Caco-2 (cell line): ENCODE measurements around the gene ITGA7. TPM values are rescaled to one million over a fixed set of nuclear protein-coding genes. Genes with fewer than 3 reads are reported as not detected.

Experiments used
- BruUV-seq: library from RNA; stranded (reverse); fragments of 400-500 nt; replicated peaks from 2 replicates; lab custom pipeline; 2021; lab: Mats Ljungman, UMichigan
- CTCF ChIA-PET: fragments of 300-600 bp; sonication (Branson Sonifier 250); formaldehyde crosslinking; loops from one replicate; lab custom pipeline; 2022; ENCODE audit warnings: antibody characterized with exemption; lab: Charles Lee
- POLR2A ChIA-PET: fragments of 300-600 bp; sonication (Branson Sonifier 250); formaldehyde crosslinking; loops from one replicate; lab custom pipeline; 2022; ENCODE audit warnings: antibody characterized with exemption; lab: Charles Lee
- DNase-seq, 2 experiments: peaks; one replicate each; pipeline versions ENCODE4 v3.0.0 to v3.0.0-alpha.2; 2020 to 2022
- H3K27me3 ChIP-seq: replicated peaks from 2 replicates; pipeline ENCODE4 v1.6.0; 2011; ENCODE audit warnings: low read length; ENCODE audit not compliant: control insufficient read depth, insufficient read depth
- H3K36me3 ChIP-seq: 2 replicates; pipeline ENCODE4 v1.5.1; 2011; ENCODE audit warnings: low read length; ENCODE audit not compliant: control insufficient read depth, insufficient read depth
- H3K4me1 ChIP-seq: fragments of 250-450 bp; sonication (Bioruptor Pico); 2 replicates; pipeline ENCODE4 v1.5.1; 2020; ENCODE audit warnings: mild to moderate bottlenecking
- H3K4me3 ChIP-seq: 2 replicates; pipeline ENCODE4 v1.5.1; 2011; ENCODE audit warnings: low read depth, mild to moderate bottlenecking, control low read depth, low read length
- H3K9me3 ChIP-seq: fragments of 250-450 bp; sonication (Bioruptor Pico); 2 replicates; pipeline ENCODE4 v1.5.1; 2020; ENCODE audit warnings: mild to moderate bottlenecking, moderate library complexity
- H3K27ac Mint-ChIP-seq: one replicate; pipeline ENCODE4 v1.8.0; 2022; ENCODE audit warnings: mixed read lengths; ENCODE audit not compliant: unreplicated experiment
- H3K27me3 Mint-ChIP-seq: one replicate; pipeline ENCODE4 v1.8.0; 2022; ENCODE audit warnings: mixed read lengths; ENCODE audit not compliant: insufficient read depth, unreplicated experiment
- H3K36me3 Mint-ChIP-seq: one replicate; pipeline ENCODE4 v1.8.0; 2022; ENCODE audit warnings: mild to moderate bottlenecking, mixed read lengths; ENCODE audit not compliant: insufficient read depth, unreplicated experiment
- H3K4me1 Mint-ChIP-seq: one replicate; pipeline ENCODE4 v1.8.0; 2022; ENCODE audit warnings: low read depth, mixed read lengths; ENCODE audit not compliant: unreplicated experiment
- H3K4me3 Mint-ChIP-seq: one replicate; pipeline ENCODE4 v1.8.0; 2022; ENCODE audit warnings: mild to moderate bottlenecking, moderate library complexity, mixed read lengths; ENCODE audit not compliant: unreplicated experiment
- H3K9me3 Mint-ChIP-seq: one replicate; pipeline ENCODE4 v1.8.0; 2022; ENCODE audit warnings: mixed read lengths; ENCODE audit not compliant: unreplicated experiment
- intact Hi-C: fragments of 100-400 bp; cut with micrococcal nuclease; formaldehyde crosslinking; loops from one replicate; pipeline ENCODE4 v1.10.0; 2022; ENCODE audit not compliant: unreplicated experiment
- total RNA-seq: library from RNA; stranded (reverse); gene quantifications from 2 replicates; pipeline ENCODE4 v1.2.3, GENCODE V29; 2022
- TF ChIP-seq, protein P1 (sequence below), 2 experiments: fragments of 200-600 bp in 1 of 2; IDR thresholded peaks; 1 replicate in 1 of 2; 2 replicates in 1 of 2; pipeline versions ENCODE4 v1.5.1 to v1.8.0; 2011 to 2022; ENCODE audit warnings: antibody characterized with exemption in 1 of 2, control low read depth in 1 of 2, inconsistent platforms in 1 of 2, low read depth in 1 of 2, low read length in 1 of 2, mild to moderate bottlenecking in 1 of 2, moderate library complexity in 1 of 2; ENCODE audit not compliant: insufficient read depth in 1 of 2, severe bottlenecking in 1 of 2, unreplicated experiment in 1 of 2

ITGA7 gene
- total RNA-seq, 1 experiment from 2014 or later: 46.1 TPM

DNA sequence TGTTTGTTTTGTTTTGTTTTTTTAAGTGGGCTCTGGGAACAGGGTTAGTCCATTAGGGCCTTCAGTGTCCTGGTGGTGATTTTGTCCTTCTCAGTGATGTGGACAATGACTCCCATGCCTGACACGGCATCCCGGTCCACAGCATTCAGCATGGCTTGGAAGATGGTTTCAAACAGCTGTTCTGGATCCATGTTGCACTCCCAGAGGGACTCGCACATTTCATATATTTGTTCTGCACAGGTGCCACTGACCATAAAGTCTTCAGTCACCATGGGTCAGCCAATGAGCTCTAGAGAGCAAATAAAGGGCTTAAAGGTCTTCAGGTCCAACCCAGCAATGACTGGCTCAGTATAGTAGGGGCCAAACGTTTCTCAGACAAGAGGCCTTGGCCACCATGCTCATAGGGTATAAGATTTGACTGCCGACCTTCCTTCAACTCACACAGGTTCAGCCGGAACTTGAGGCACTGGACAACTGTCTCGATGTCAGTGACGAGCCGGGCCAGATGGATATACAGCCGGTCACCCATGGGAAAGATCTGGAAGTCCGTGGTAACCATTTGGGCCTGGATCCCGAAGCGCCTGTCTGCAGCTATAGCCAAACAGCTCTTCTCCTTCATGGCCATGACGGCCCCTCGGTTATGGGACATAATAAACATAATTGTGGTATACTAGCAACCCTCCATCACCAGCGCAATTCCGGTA, 53.0 kb downstream of the ITGA7 start:
- Mint-ChIP-seq H3K9me3 (no peaks in the 10 kb centered on the region), H3K4me1 (peaks cover 8% of the 10 kb centered on the region), H3K27ac (no peak overlapping the region), H3K27me3 (no peaks in the 10 kb centered on the region), H3K36me3 (no peaks in the 10 kb centered on the region), H3K4me3 (no peak overlapping the region)
- Histone ChIP-seq H3K9me3 (0 out of 2 replicates have a peak, but pooled peaks cover 2% of the 10 kb centered on the region), H3K27me3 (no peaks in the 10 kb centered on the region), H3K4me3 (no peak overlapping the region), H3K36me3 (no peaks in the 10 kb centered on the region), H3K4me1 (peaks cover 14% of the 10 kb centered on the region)
- POLR2A ChIA-PET: no interaction called here
- CTCF ChIA-PET: interaction anchor here (0.6 kb wide), 1 partner anchor 273 kb away, joined by 5 read pairs; no protein-coding TSS in a partner anchor
- DNase-seq: no peak
- intact Hi-C loops: no loop called here
- no TSS peak for BruUV-seq
- TF ChIP-seq, protein P1, sequence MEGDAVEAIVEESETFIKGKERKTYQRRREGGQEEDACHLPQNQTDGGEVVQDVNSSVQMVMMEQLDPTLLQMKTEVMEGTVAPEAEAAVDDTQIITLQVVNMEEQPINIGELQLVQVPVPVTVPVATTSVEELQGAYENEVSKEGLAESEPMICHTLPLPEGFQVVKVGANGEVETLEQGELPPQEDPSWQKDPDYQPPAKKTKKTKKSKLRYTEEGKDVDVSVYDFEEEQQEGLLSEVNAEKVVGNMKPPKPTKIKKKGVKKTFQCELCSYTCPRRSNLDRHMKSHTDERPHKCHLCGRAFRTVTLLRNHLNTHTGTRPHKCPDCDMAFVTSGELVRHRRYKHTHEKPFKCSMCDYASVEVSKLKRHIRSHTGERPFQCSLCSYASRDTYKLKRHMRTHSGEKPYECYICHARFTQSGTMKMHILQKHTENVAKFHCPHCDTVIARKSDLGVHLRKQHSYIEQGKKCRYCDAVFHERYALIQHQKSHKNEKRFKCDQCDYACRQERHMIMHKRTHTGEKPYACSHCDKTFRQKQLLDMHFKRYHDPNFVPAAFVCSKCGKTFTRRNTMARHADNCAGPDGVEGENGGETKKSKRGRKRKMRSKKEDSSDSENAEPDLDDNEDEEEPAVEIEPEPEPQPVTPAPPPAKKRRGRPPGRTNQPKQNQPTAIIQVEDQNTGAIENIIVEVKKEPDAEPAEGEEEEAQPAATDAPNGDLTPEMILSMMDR (IDR thresholded peaks at IDR 0.05; ENCODE audit: insufficient read depth in 1 of 2, low read depth in 1 of 2, low read length in 1 of 2, severe bottlenecking in 1 of 2, unreplicated experiment in 1 of 2): no peak

DNA sequence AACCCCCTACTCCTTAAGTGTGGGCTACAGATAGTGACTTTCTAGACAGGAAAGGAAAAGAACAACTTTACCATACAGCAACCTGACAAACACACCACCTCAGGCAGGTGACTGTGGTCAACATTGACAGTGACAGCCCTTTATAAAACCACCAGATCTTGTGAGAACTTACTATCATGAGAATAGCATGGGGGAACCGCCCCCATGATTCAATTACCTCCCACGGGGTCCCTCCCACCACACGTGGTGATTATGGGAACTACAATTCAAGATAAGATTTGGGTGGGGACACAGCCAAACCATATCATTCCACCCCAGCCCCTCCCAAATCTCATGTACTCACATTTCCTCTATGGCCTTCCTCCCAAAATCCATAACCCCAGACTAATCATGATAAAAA, 54.7 kb downstream of the ITGA7 start:
- Mint-ChIP-seq H3K9me3 (no peaks in the 10 kb centered on the region), H3K27ac (no peak overlapping the region), H3K4me3 (no peak overlapping the region), H3K27me3 (no peaks in the 10 kb centered on the region), H3K36me3 (no peaks in the 10 kb centered on the region), H3K4me1 (peaks cover 8% of the 10 kb centered on the region)
- Histone ChIP-seq H3K27me3 (no peaks in the 10 kb centered on the region), H3K4me1 (peaks cover 14% of the 10 kb centered on the region), H3K4me3 (no peak overlapping the region), H3K36me3 (no peaks in the 10 kb centered on the region), H3K9me3 (0 out of 2 replicates have a peak, but pooled peaks cover 2% of the 10 kb centered on the region)
- BruUV-seq: no TSS peak
- DNase-seq: no peak
- POLR2A ChIA-PET: no interaction called here
- intact Hi-C loops: no loop called here
- CTCF ChIA-PET: no interaction called here
- TF ChIP-seq, protein P1 (IDR thresholded peaks at IDR 0.05; ENCODE audit: insufficient read depth in 1 of 2, low read depth in 1 of 2, low read length in 1 of 2, severe bottlenecking in 1 of 2, unreplicated experiment in 1 of 2): no peak

DNA sequence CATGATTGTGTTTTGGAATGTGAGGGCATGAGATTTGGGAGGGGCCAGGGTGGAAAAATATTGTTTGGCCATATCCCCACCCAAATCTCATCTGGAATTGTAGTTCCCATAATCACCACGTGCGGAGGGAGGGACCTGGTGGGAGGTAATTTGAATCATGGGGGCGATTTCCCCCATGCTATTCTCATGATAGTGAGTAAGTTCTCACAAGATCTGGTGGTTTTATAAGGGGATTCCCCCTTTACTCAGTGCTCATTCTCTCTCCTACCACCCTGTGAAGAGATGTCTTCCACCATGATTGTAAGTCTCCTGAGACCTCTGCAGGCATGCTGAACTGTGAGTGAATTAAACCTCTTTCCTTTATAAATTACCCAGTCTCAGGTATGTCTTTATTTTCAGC, 55.4 kb downstream of the ITGA7 start:
- Mint-ChIP-seq H3K36me3 (no peaks in the 10 kb centered on the region), H3K27me3 (no peaks in the 10 kb centered on the region), H3K27ac (no peak overlapping the region), H3K9me3 (no peaks in the 10 kb centered on the region), H3K4me1 (peaks cover 8% of the 10 kb centered on the region), H3K4me3 (no peak overlapping the region)
- no peak for DNase-seq
- intact Hi-C loops: no loop called here
- 0 out of 2 replicates have a peak, but pooled peaks cover 2% of the 10 kb centered on the region for H3K9me3 ChIP-seq
- H3K27me3 ChIP-seq: no peaks in the 10 kb centered on the region
- TF ChIP-seq, protein P1 (IDR thresholded peaks at IDR 0.05; ENCODE audit: insufficient read depth in 1 of 2, low read depth in 1 of 2, low read length in 1 of 2, severe bottlenecking in 1 of 2, unreplicated experiment in 1 of 2): no peak
- H3K4me3 ChIP-seq: no peak overlapping the region
- BruUV-seq: no TSS peak
- ChIA-PET CTCF (no interaction called here), POLR2A (no interaction called here)
- peaks cover 14% of the 10 kb centered on the region for H3K4me1 ChIP-seq
- no peaks in the 10 kb centered on the region for H3K36me3 ChIP-seq
